ENCODE measurements around the gene TEX2.
A peak's percentile ranks its signal among the peaks of the same experiment; 100 is the strongest.
"Not testable (repeated sequence)": the region's sequence is repeated elsewhere in the genome, so short reads cannot be mapped to it uniquely, and the experiment has no call there.

Gene TEX2

GRCh38 chr17:64180089-64181073 lies 82.7 kb downstream of the TEX2 start:
- DNase-seq (ENCODE audit: low spot score): peak; percentile 47

- not testable (repeated sequence) for DNase-seq (ENCODE audit: low spot score)
These were observed 84.0 kb downstream of the TEX2 start for GRCh38 chr17:64179024-64179423.

GRCh38 chr17:64178011-64178825 lies 84.8 kb downstream of the TEX2 start:
- DNase-seq (ENCODE audit: low spot score): no peak

- DNase-seq (ENCODE audit: low spot score): no peak
These were observed 85.6 kb downstream of the TEX2 start for GRCh38 chr17:64177311-64178010.

DNA sequence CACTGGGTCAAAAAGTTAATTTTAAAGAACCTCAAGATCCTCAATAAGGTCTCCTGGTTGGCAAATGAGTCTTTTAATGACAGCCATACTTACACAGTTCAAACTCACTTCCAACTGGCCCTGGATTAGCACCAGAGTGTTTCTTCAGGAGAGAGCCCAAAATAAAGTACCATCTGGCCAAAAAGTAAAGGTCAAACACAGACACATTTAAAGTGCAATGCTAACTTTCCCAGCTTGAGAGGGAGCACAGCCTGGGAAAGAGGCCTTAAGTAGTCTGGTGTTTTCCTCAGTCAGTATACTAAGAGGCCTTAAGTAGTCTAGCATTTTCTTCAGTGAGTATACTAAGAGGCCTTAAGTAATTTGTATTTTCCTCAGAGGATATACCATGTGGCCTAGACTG lies 86.5 kb downstream of the TEX2 start:
- DNase-seq (ENCODE audit: low spot score): no peak

DNA sequence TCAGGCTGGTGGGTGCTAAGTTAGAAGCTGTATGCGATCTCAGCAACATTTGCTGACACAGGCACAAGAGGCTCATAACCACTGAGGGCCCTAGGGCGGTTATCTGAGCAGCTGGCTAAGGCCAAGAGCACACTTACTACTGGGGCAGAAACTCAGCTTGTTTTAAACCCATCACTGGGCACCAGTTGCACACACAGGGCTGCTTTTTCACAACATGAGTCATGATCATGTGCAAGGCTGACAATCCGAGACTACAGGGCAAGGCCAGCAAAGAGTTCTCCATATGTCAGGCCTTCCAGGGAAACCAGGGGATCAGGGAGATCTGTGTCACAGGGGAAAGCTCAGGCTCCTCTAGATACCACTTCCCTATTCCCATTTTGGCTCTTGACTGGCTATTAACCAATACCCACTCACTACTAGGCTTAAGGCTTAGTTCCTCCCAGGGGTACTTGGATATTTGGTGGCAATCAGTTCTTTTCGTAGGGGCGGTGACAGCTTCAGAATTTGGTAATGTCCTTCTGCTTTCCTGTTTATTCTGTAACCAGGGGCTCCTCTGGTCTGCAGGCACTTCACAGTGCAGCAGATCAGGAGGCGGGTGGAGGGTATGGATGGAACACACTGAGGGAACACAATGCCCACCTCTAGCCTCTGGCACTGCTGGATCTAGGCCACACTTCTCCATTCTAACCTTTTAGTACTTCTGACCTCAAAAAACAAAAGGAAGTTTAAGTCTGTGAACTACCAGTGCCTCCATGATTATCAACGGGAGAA lies 88.2 kb downstream of the TEX2 start:
- DNase-seq (ENCODE audit: low spot score): no peak

DNA sequence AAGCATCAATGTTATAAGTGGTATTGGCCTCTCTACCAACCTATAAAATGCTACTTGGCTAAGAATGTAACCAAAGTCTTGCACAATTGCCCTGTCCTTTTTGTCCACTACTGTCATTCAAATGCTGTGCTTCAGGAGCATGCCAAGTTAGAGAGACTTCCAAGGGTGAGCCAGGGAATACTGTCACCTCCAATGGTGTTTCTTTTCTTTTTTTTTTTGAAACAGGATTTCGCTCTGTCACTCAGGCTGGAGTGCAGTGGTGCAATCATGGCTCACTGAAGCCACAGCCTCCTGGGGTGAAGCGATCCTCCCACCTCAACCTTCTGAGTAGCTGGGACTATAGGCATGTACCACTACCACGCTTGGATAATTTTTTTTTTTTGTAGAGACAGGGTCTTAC lies 89.4 kb downstream of the TEX2 start:
- DNase-seq (ENCODE audit: low spot score): no peak

DNA sequence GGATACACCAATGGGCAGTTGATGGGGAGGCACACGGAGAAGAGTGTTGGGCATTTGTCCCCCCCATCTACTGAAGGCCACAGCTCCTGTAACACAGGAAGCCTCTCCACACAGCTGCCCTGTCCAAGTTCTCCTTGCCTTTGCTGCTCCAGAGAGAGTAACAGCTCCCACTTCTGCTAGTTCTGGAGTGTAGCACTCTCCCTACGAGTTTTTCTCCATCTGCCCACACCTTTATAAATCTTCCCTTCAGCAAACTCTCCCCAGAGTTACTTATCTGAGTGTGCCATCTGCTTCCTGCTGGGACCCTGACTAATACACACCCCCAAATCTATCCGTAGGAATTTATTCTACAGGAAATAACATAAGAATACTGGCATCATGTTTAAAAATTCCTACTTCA lies 90.5 kb downstream of the TEX2 start:
- peak; percentile 92 for DNase-seq (ENCODE audit: low spot score)

GRCh38 chr17:64171041-64171440 lies 92.0 kb downstream of the TEX2 start:
- peak; percentile 94 for DNase-seq (ENCODE audit: low spot score)

GRCh38 chr17:64170286-64170685 lies 92.8 kb downstream of the TEX2 start:
- DNase-seq (ENCODE audit: low spot score): no peak

DNA sequence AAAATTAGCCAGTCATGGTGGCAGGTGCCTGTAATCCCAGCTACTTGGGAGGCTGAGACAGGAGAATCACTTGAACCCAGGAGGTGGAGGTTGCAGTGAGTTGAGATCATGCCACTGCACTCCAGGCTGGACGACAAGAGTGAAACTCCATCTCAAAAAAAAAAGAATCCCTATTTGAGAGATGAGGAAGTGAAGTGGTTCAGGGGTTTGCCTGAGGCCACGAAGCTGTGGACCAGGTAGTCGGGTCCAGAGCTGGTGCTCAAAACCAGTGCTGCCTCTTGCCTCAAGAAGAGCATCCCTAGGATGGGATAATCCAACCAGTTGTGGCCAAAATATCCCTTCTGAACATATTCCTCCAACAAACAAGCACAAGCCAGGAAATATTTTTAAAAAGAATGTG lies 95.4 kb downstream of the TEX2 start:
- DNase-seq (ENCODE audit: low spot score): not testable (repeated sequence)

DNA sequence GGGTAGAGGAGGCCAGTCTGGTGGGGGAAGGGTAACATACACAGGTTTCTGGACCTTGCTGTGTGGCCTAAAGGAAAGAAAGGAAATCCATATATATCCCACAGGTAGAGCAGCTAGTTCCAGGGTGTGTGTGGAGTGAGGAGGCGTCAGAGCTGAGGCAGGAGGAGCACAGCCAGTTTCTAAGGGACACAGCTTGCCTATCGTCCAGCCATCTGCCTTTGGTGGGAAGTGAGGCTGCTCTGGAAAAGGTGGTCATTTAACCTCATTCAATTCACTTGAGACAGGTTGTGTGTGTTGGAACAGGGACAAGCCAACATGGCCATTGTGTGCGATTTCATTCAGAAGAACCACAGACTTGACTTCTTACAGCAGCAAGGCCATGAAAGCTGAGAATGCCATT lies 96.2 kb downstream of the TEX2 start:
- no peak for DNase-seq (ENCODE audit: low spot score)

GRCh38 chr17:64165347-64165746 lies 97.7 kb downstream of the TEX2 start:
- DNase-seq (ENCODE audit: low spot score): no peak

- DNase-seq (ENCODE audit: low spot score): no peak
These were observed 98.3 kb downstream of the TEX2 start for GRCh38 chr17:64164596-64165285.

GRCh38 chr17:64163468-64163867 lies 99.6 kb downstream of the TEX2 start:
- no peak for DNase-seq (ENCODE audit: low spot score)

DNA sequence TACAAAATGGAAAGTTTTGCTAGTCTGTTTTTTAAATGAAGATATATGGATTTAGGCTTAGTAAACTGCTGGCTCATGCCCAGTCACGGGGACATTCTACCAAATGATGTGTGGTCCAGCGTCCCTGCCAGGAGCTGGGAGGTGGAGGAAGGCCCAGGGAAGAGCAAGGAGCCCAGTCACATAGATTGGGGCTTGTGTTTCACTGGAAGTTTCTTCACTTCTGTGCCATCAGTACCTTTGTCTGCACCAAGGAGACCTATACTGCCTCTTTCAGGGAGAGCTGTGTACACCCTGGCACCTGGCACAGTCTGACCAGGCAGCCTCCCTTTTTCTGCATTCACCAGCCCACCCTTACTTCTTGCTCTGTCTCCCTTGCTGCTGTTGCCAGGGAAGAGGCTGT lies 100.5 kb downstream of the TEX2 start:
- no peak for DNase-seq (ENCODE audit: low spot score)

DNA sequence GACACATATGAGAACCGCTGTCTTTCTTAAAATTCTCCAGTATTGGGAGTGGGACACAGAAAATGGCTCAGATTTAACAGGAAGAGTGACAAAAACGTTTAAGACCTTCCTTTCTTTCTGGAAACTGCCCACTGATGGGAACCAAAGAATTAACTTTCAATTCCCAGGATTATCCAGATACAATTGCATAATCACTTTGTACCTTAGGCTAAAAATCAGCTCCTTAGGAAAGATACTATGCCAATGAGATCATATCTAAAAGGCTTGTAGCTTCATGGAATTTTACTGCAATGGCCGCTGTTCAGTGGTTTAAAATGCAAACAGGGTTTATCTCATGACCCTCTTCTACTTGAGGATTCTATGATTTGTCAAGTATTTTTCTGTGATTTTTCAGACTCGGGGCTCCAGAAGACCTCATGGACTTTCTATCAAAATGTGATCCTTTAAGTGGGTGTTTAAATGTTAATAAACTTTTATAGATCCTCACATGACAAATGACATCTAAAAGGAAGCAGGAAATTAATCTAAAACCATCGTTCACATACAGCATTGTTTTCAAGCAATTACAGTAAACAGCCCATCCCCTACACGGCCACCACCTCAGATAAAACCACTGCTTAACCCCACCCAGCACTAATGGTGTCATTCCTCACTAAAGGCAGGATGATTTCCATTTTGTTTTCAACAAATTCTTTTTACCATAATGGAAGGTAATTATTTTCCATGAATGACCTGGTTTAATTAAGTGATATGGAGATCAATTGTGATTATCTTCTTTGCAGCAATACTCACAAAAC lies 101.5 kb downstream of the TEX2 start:
- no peak for DNase-seq (ENCODE audit: low spot score)

- DNase-seq (ENCODE audit: low spot score): no peak
These were observed 102.7 kb downstream of the TEX2 start for GRCh38 chr17:64160378-64160777.

- DNase-seq (ENCODE audit: low spot score): no peak
These were observed 104.0 kb downstream of the TEX2 start for GRCh38 chr17:64158831-64159590.

All from kidney capillary endothelial cell (primary cell).